ENCODE data around the gene XPO5.

GRCh38 chr6:43582911-43583310 is 7.1 kb upstream of the XPO5 start:
- TF ChIP-seq CTCF (IDR thresholded peaks at IDR 0.05) (no peak), POLR2A (IDR thresholded peaks at IDR 0.05) (no peak)

Data from adrenal gland (tissue), 5 donors.